OCI-LY1 (cell line): ENCODE measurements around the gene VSTM4.

ENCODE experiments used
- CTCF ChIP-seq: fragments of 200-600 bp; sonication (generic), shearing (Covaris generic); IDR thresholded peaks from 2 replicates; pipeline ENCODE4 v1.5.1; 2017; ENCODE audit warnings: mild to moderate bottlenecking, antibody characterized with exemption, low read length, moderate library complexity, mixed read lengths
- EZH2 ChIP-seq: fragments of 200-600 bp; sonication (generic), shearing (Covaris generic); IDR thresholded peaks from 2 replicates; pipeline ENCODE4 v1.8.0; 2017; ENCODE audit warnings: borderline replicate concordance, mixed run types, mild to moderate bottlenecking, antibody characterized with exemption, low read length, moderate library complexity, mixed read lengths

- TF ChIP-seq CTCF (no peak), EZH2 (no peak)
Observed at GRCh38 chr10:49116509-49117375, 1.4 kb upstream of the VSTM4 start.
